GM06990 (cell line): ENCODE results near the gene LAMC1.

Experiments
- DNase-seq: peaks from one replicate; pipeline ENCODE4 v3.0.0-alpha.2; 2011; ENCODE audit not compliant: insufficient read length; ENCODE audit errors: extremely low read depth
- H3K27me3 ChIP-seq: replicated peaks from 2 replicates; pipeline ENCODE4 v1.6.0; 2011; ENCODE audit warnings: low read length; ENCODE audit not compliant: control insufficient read depth, insufficient read depth
- H3K36me3 ChIP-seq: 2 replicates; pipeline ENCODE4 v1.5.1; 2011; ENCODE audit warnings: low read length; ENCODE audit not compliant: control insufficient read depth, insufficient read depth
- H3K4me3 ChIP-seq: replicated peaks from 2 replicates; pipeline ENCODE4 v1.5.1; 2011; ENCODE audit warnings: low read depth, mild to moderate bottlenecking, control low read depth, low read length
- TF ChIP-seq, protein P1 (sequence below): IDR thresholded peaks from 2 replicates; pipeline ENCODE4 v1.5.1; 2011; ENCODE audit warnings: low read length, control low read depth, mild to moderate bottlenecking, inconsistent platforms; ENCODE audit not compliant: insufficient read depth, poor library complexity, severe bottlenecking

LAMC1 gene

DNA sequence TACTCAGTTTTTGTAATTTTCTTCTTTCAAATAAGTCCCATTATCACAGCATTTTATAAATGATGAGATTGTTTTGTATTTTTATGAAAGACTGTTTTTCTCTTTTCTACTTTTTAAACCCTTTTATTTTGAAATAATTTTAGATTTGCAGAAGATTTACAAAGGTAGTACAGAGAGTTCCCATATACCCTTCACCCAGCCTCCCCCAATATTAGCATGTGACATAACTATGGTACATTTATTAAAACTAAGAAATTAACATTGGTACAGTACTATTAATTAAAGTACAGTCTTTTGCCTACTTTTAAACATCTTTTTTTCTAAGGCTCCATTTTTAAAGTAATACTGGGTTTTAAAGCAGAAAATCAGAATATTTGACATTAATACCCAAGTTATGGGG is 127.2 kb downstream of the LAMC1 start:
- TF ChIP-seq, protein P1, sequence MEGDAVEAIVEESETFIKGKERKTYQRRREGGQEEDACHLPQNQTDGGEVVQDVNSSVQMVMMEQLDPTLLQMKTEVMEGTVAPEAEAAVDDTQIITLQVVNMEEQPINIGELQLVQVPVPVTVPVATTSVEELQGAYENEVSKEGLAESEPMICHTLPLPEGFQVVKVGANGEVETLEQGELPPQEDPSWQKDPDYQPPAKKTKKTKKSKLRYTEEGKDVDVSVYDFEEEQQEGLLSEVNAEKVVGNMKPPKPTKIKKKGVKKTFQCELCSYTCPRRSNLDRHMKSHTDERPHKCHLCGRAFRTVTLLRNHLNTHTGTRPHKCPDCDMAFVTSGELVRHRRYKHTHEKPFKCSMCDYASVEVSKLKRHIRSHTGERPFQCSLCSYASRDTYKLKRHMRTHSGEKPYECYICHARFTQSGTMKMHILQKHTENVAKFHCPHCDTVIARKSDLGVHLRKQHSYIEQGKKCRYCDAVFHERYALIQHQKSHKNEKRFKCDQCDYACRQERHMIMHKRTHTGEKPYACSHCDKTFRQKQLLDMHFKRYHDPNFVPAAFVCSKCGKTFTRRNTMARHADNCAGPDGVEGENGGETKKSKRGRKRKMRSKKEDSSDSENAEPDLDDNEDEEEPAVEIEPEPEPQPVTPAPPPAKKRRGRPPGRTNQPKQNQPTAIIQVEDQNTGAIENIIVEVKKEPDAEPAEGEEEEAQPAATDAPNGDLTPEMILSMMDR, result no peak
- Histone ChIP-seq H3K4me3 (no peak overlapping the region), H3K27me3 (no peaks in the 10 kb centered on the region), H3K36me3 (no peaks in the 10 kb centered on the region)
- no peak for DNase-seq

DNA sequence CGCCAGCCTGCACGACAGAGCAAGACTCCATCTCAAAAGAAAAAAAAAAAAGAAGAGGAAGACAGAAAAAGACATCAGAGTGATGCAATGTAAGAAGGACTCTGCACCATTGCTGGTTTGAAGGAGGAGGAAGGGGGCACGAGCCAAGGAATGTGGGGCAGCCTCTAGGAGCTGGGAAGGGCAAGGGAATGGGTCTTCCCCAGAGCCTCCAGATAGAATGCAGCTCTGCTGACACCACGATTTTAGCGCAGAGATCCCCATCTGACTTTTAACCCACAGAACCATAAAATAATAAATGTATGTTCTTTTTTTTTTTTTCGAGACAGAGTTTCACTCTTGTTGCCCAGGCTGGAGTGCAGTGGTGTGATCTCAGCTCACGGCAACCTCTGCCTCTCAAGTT is 129.0 kb downstream of the LAMC1 start:
- H3K27me3 ChIP-seq, result no peaks in the 10 kb centered on the region
- H3K36me3 ChIP-seq, result no peaks in the 10 kb centered on the region
- no peak overlapping the region for H3K4me3 ChIP-seq
- TF ChIP-seq, protein P1, result no peak
- DNase-seq, result no peak

DNA sequence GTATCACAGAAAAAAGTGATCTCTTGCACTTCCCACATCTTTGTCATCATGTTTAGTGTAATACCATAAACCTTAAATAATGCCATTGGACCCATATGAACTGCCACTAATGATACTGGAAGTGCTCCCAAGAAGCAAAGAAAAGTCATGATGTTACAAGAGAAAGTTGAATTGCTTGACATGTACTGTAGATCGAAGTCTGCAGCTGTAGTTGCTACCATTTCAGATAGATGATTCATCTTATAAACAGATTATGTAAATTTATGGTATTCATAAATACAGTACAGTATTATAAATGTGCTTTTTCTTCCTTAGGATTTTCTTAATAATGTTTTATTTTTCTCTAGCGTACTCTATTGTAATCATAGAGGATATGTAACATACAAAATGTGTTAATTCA is 132.7 kb downstream of the LAMC1 start:
- no peaks in the 10 kb centered on the region for H3K36me3 ChIP-seq
- DNase-seq, result no peak
- H3K4me3 ChIP-seq, result no peak overlapping the region
- TF ChIP-seq, protein P1, result no peak
- no peaks in the 10 kb centered on the region for H3K27me3 ChIP-seq

DNA sequence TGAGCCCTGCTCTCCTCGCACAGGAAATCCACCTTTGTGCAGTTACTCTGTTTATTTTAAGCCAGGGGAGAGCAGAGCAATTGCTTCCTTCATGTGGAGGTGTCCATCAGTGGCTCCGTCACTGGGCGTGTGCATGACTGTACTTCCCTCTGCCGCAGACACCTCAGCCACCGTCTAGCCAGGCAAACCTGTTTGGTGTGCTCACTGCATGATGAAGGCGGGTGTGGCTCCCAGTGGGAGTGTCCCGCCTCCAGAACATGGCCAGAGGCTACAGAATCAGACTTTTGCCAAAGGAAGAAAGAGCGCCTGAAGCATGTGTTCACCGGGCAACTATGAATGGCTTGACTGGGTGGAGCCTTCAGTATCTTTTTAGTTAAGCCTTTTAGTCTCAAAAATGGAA is 136.7 kb downstream of the LAMC1 start:
- no peaks in the 10 kb centered on the region for H3K27me3 ChIP-seq
- no peak for DNase-seq
- H3K36me3 ChIP-seq, result no peaks in the 10 kb centered on the region
- TF ChIP-seq, protein P1, result no peak
- H3K4me3 ChIP-seq, result no peak overlapping the region

DNA sequence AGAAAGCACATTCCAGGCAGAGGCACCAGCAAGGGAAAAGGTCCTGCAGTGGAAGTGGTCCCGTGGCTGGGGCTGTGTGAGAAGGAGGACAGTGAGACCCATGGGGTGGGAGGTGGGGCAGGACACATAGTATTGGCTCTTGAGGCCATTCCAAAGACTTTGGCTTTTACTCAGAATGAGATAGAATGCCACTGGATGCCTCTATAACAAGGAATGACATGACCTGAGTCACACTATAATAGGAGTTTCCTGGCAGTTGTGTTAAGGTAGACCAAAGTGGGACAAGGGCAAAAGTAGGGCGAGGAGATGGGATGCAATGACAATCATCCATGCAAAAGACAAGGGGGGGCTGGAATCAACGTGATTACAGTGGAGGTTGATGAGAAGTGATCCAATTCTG is 138.2 kb downstream of the LAMC1 start:
- DNase-seq, result no peak
- no peak overlapping the region for H3K4me3 ChIP-seq
- TF ChIP-seq, protein P1, result no peak
- no peaks in the 10 kb centered on the region for H3K27me3 ChIP-seq
- no peaks in the 10 kb centered on the region for H3K36me3 ChIP-seq

DNA sequence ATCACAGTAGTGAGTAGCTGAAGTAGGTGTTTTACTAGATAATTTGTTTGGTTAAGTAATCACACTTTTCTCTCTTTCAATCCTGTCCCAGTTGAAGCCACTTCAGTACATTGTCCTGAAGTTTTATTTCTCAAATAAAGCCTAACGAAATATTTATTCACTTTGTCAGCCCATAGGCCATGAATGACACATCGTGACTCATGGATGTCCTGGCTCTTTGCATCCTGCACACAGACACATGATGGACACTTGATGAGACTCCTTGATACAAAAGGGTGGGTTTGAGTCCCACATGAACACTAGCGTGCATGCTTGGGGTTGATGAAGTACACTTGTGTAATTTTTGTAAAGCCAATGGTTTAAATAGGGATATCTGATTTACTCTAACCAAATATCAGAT is 140.1 kb downstream of the LAMC1 start:
- TF ChIP-seq, protein P1, result no peak
- no peak for DNase-seq
- no peak overlapping the region for H3K4me3 ChIP-seq
- no peaks in the 10 kb centered on the region for H3K27me3 ChIP-seq
- H3K36me3 ChIP-seq, result no peaks in the 10 kb centered on the region
